Astrocyte of the spinal cord (primary cell): ENCODE measurements around the gene RAI14.

Experiments used
- DNase-seq: peaks from one replicate; pipeline ENCODE4 v3.0.0; 2011; ENCODE audit warnings: low read depth, low spot score
- H3K4me3 ChIP-seq: 2 replicates; pipeline ENCODE4 v1.5.1; 2011; ENCODE audit warnings: low read depth, mild to moderate bottlenecking, low read length, moderate library complexity
- CTCF ChIP-seq: IDR thresholded peaks from 2 replicates; pipeline ENCODE4 v1.5.1; 2012; ENCODE audit warnings: low read depth, mild to moderate bottlenecking, low read length, inconsistent platforms
- in situ Hi-C: cut with HindIII; loops from 2 replicates; pipeline ENCODE4 v1.10.0; 2017; ENCODE audit warnings: low sequenced_read_pairs

RAI14 gene

GRCh38 chr5:34813509-34813908, 157.4 kb downstream of the RAI14 start:
- in situ Hi-C loops, result no loop called here
- no peak for TF ChIP-seq CTCF
- DNase-seq, result no peak
- H3K4me3 ChIP-seq, result no peak overlapping the region

- no peak for TF ChIP-seq CTCF
- no peak overlapping the region for H3K4me3 ChIP-seq
- DNase-seq, result peak; percentile 65
- in situ Hi-C loops, result no loop called here
Measured at GRCh38 chr5:34817558-34818351, 161.6 kb downstream of the RAI14 start.

GRCh38 chr5:34818717-34819116, 162.6 kb downstream of the RAI14 start:
- TF ChIP-seq CTCF, result no peak
- no peak for DNase-seq
- H3K4me3 ChIP-seq, result no peak overlapping the region
- in situ Hi-C loops, result no loop called here

- H3K4me3 ChIP-seq, result no peak overlapping the region
- TF ChIP-seq CTCF, result no peak
- in situ Hi-C loops, result no loop called here
- no peak for DNase-seq
Measured at GRCh38 chr5:34820593-34820992, 164.5 kb downstream of the RAI14 start.

- DNase-seq, result no peak
- TF ChIP-seq CTCF, result no peak
- no peak overlapping the region for H3K4me3 ChIP-seq
- in situ Hi-C loops, result no loop called here
Measured at GRCh38 chr5:34822956-34823715, 167.0 kb downstream of the RAI14 start.

GRCh38 chr5:34826347-34826746, 170.2 kb downstream of the RAI14 start:
- TF ChIP-seq CTCF, result no peak
- in situ Hi-C loops, result no loop called here
- no peak overlapping the region for H3K4me3 ChIP-seq
- DNase-seq, result no peak
